PC-9 (cell line): ENCODE measurements around the gene CABP7.

Experiments
- EZH2 ChIP-seq: fragments of 200-600 bp; sonication (generic); IDR thresholded peaks from 2 replicates; pipeline ENCODE4 v1.8.0; 2017; ENCODE audit warnings: antibody characterized with exemption, low read depth
- TF ChIP-seq, protein P1 (sequence below): fragments of 200-600 bp; sonication (generic); conservative IDR thresholded peaks from 2 replicates; pipeline ENCODE4 v1.6.1; 2017; ENCODE audit warnings: mixed run types, antibody characterized with exemption, mild to moderate bottlenecking, moderate library complexity

DNA sequence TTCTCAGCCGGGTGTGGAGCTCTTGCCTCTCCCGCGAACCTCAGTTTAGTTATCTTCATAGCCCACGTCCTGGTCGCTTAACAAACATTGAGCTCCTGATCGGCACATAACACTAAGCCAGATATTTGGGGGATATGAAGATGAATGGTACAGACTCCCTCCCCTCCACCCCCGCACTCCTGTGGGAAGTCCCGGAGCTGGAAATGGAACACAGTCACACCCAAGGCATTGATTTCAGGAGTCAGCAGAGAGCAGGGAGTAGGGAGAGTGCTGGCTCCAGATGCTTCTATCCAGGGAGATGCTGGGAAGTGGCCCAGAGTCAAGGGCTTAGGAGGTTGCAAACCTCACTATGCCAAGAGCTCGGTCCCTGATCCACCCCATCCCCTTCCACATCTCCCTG is 26.1 kb upstream of the CABP7 start:
- TF ChIP-seq, protein P1, sequence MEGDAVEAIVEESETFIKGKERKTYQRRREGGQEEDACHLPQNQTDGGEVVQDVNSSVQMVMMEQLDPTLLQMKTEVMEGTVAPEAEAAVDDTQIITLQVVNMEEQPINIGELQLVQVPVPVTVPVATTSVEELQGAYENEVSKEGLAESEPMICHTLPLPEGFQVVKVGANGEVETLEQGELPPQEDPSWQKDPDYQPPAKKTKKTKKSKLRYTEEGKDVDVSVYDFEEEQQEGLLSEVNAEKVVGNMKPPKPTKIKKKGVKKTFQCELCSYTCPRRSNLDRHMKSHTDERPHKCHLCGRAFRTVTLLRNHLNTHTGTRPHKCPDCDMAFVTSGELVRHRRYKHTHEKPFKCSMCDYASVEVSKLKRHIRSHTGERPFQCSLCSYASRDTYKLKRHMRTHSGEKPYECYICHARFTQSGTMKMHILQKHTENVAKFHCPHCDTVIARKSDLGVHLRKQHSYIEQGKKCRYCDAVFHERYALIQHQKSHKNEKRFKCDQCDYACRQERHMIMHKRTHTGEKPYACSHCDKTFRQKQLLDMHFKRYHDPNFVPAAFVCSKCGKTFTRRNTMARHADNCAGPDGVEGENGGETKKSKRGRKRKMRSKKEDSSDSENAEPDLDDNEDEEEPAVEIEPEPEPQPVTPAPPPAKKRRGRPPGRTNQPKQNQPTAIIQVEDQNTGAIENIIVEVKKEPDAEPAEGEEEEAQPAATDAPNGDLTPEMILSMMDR: no peak
- TF ChIP-seq EZH2: no peak
